HG03460 (cell line): Measurements from ENCODE around the gene FAM149A.

Experiments
- ATAC-seq: cut with Tn5 transposase; IDR thresholded peaks from one replicate; pipeline ENCODE4 v1.9.1; 2021; ENCODE audit not compliant: unreplicated experiment

FAM149A gene

GRCh38 chr4:186104890-186105646 lies 564 bp downstream of the FAM149A start:
- peak; percentile 33 for ATAC-seq

- ATAC-seq: peak; percentile 11
Measured at GRCh38 chr4:186105647-186106321, 1.3 kb downstream of the FAM149A start.

- no peak for ATAC-seq
Measured at GRCh38 chr4:186107947-186108346, 3.4 kb downstream of the FAM149A start.

GRCh38 chr4:186108391-186108790 lies 3.9 kb downstream of the FAM149A start:
- ATAC-seq: no peak

- no peak for ATAC-seq
Measured at GRCh38 chr4:186109245-186109644, 4.7 kb downstream of the FAM149A start.

- no peak for ATAC-seq
Measured at GRCh38 chr4:186116697-186117096, 12.2 kb downstream of the FAM149A start.

- no peak for ATAC-seq
Measured at GRCh38 chr4:186118582-186118981, 14.1 kb downstream of the FAM149A start.

GRCh38 chr4:186121057-186121456 lies 16.6 kb downstream of the FAM149A start:
- ATAC-seq: no peak

GRCh38 chr4:186128842-186129241 lies 24.3 kb downstream of the FAM149A start:
- ATAC-seq: no peak

- no peak for ATAC-seq
Measured at GRCh38 chr4:186131935-186132334, 27.4 kb downstream of the FAM149A start.

GRCh38 chr4:186132577-186133242 lies 28.2 kb downstream of the FAM149A start:
- ATAC-seq: peak; percentile 34

- peak; percentile 99 for ATAC-seq
Measured at GRCh38 chr4:186134257-186134656, 29.8 kb downstream of the FAM149A start.

- ATAC-seq: no peak
Measured at GRCh38 chr4:186134861-186135260, 30.4 kb downstream of the FAM149A start.

GRCh38 chr4:186137196-186137794 lies 32.8 kb downstream of the FAM149A start:
- no peak for ATAC-seq

GRCh38 chr4:186144198-186144945 lies 39.9 kb downstream of the FAM149A start:
- peak; percentile 47 for ATAC-seq

GRCh38 chr4:186144946-186145569 lies 40.6 kb downstream of the FAM149A start:
- peak; percentile 30 for ATAC-seq

- no peak for ATAC-seq
Measured at GRCh38 chr4:186146458-186146857, 42.0 kb downstream of the FAM149A start.

GRCh38 chr4:186148336-186148975 lies 44.0 kb downstream of the FAM149A start:
- no peak for ATAC-seq

- no peak for ATAC-seq
Measured at GRCh38 chr4:186149872-186150271, 45.4 kb downstream of the FAM149A start.

- ATAC-seq: no peak
Measured at GRCh38 chr4:186150926-186151325, 46.4 kb downstream of the FAM149A start.
